GM21786 (cell line): ENCODE results near the gene PBXIP1.

ENCODE experiments used
- ATAC-seq: cut with Tn5 transposase; IDR thresholded peaks from one replicate; pipeline ENCODE4 v1.9.1; 2021; ENCODE audit not compliant: unreplicated experiment

Gene PBXIP1, protein sequence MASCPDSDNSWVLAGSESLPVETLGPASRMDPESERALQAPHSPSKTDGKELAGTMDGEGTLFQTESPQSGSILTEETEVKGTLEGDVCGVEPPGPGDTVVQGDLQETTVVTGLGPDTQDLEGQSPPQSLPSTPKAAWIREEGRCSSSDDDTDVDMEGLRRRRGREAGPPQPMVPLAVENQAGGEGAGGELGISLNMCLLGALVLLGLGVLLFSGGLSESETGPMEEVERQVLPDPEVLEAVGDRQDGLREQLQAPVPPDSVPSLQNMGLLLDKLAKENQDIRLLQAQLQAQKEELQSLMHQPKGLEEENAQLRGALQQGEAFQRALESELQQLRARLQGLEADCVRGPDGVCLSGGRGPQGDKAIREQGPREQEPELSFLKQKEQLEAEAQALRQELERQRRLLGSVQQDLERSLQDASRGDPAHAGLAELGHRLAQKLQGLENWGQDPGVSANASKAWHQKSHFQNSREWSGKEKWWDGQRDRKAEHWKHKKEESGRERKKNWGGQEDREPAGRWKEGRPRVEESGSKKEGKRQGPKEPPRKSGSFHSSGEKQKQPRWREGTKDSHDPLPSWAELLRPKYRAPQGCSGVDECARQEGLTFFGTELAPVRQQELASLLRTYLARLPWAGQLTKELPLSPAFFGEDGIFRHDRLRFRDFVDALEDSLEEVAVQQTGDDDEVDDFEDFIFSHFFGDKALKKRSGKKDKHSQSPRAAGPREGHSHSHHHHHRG

DNA sequence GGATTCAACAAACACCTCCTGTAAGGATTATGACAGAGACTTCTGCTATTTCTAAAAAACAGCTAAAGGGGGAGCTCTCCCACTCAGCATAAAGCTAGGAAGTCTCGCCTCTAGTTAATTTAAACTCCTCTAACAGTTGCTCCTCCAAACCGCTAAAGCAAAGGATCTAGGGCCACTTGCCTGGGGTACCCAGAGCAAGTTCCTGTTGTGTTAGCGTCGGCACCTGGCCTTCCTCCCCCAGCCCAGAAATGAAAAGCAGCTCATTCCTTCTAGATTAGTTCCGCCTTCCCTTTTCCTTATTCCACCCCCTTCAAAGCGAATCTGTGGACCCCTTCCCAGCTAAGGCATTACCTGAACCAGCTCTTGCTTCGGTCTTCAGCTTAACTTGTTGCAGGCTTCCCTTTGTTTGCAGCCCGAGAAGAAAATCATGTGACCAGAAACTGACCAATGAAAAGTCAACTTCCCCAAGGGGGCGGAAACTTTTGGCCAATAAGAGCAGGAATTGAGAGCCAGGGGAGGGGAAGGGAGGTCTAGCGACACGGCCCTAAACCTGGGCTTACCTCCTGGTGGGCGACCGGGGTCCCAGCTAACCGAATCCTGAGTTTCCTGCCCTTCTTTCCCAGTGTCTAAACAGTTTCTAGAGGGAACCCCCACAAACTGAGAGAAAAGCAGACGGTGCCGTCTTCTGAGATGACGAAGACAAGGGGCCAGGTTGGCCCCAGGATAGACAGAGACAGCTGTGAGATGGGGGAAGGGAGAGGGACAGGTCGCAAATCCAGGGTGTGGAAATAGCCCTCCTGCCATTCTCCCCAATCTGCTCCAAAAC, at the start of gene PBXIP1:
PBXIP1 (minus strand) TSS at position 382 of the 826 bp plus-strand sequence. CDS start 2,378 bp downstream, outside the sequence.
- ATAC-seq = peak; percentile 59

GRCh38 chr1:155005076-155006011, 49.4 kb upstream of the PBXIP1 start:
- ATAC-seq = no peak

- ATAC-seq = no peak
Measured at GRCh38 chr1:155004352-155005075, 48.6 kb upstream of the PBXIP1 start.

- no peak for ATAC-seq
Measured at GRCh38 chr1:155003766-155004351, 48.0 kb upstream of the PBXIP1 start.

DNA sequence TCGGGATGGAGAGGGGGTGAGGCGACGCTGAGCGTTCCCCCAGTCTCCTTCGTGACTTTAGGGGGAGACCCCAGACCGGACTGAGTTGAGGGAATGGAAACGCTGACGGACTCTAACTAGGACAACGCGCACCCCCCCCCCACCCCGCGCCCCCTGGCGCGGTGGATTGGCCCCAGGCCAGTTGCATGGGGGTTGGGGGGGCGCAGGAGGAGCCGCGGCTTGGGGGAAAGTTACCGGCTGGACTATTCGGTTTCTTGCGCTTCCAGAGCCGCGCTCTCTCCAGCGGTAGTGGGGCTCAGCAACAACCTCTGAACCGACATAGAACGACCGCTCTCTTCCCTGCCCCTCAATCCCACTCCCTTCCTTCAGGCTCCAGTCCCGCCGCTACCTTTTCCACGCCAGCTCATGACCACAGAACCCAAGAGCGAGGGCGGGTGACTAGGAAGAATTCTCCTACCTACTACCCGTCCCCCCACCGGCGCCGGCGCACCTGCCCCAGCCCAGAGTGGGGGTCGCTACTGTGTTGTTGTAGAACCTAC, 47.4 kb upstream of the PBXIP1 start:
- ATAC-seq = no peak

GRCh38 chr1:155002464-155003226, 46.7 kb upstream of the PBXIP1 start, which contains the start of gene ZBTB7B:
Gene ZBTB7B (plus strand): TSS chr1:155002802. CDS start chr1:155014661, 11,859 bp downstream.
- ATAC-seq = no peak

GRCh38 chr1:155001675-155002463, 46.0 kb upstream of the PBXIP1 start:
- peak; percentile 35 for ATAC-seq

DNA sequence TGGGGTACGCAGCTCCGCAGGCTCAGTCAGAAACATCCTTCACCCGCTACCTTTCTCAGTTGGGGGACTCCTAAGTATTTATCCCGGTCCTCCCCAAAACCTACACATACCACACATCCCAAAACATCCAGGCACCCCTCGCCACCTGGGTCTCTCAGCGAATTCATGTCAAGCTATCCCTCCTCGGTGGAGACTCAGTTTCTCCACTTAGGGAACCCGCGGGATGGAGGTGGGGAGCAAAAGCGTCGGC, 45.5 kb upstream of the PBXIP1 start:
- ATAC-seq = no peak

DNA sequence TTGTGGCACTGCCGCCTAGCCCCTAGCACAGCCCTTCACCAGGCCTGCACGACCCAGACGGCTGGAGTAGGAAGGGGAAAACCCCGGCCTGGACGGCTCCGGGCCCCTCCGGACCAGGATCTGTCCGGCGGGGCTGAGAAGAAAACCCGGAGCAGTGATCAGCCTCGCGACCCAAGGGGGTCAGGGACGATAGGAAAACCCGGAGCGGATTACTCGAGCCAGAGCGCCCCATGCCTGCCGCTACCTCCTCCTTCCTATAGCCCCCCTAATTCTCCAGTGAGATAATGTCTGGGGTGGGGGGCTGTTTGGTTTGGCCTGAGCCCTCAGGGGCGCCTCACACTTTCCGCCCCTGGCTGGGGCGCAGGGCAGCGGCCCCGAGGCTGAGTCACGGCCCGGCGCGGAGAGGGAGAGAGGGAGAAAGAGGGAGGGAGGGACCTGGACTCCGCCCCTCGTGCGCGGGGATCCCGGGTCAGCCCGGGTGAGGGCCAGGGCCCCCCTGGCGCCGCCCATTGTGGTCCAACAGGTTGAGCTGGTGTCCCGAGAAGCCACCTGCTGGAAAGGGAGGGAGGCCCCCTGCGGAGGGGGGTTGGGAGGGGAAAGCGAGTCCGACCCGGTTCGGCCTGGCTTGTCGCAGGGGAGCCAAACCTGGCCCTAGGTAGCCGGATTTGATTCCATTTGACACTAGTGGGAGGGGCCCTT, 45.0 kb upstream of the PBXIP1 start:
- ATAC-seq = peak; percentile 36

- ATAC-seq = no peak
Measured at GRCh38 chr1:155000411-155000725, 44.5 kb upstream of the PBXIP1 start.

GRCh38 chr1:154999571-155000410, 43.9 kb upstream of the PBXIP1 start:
- no peak for ATAC-seq

GRCh38 chr1:154998818-154999570, 43.1 kb upstream of the PBXIP1 start:
- ATAC-seq = no peak

GRCh38 chr1:154998201-154998780, 42.4 kb upstream of the PBXIP1 start:
- ATAC-seq = no peak

GRCh38 chr1:154996966-154997701, 41.2 kb upstream of the PBXIP1 start:
- no peak for ATAC-seq
